Measurements from ENCODE around the gene MCC. TPM values are rescaled to one million over a fixed set of nuclear protein-coding genes. Genes with fewer than 3 reads are reported as not detected.
"Not testable (repeated sequence)": the region's sequence is repeated elsewhere in the genome, so short reads cannot be mapped to it uniquely, and the experiment has no call there.

MCC gene
- total RNA-seq, 1 donor from 2014 or later, result 2.5 TPM

- Mint-ChIP-seq H3K27ac (peak overlapping the region; percentile 93), H3K27me3 (ENCODE audit: insufficient read depth, low read depth) (peaks cover 5% of the 10 kb centered on the region), H3K9me3 (peaks cover 29% of the 10 kb centered on the region), H3K4me1 (peaks cover 31% of the 10 kb centered on the region), H3K36me3 (peaks cover 38% of the 10 kb centered on the region), H3K4me3 (no peak overlapping the region)
- peak overlapping the region; percentile 21 for H3K4me2 ChIP-seq
- no peaks in the 10 kb centered on the region for H3K79me2 ChIP-seq (ENCODE audit: low read depth)
- no peaks in the 10 kb centered on the region for H3K9me3 ChIP-seq (ENCODE audit: low read depth)
- no peak overlapping the region for H3K9ac ChIP-seq
- no peak overlapping the region for H3K4me3 ChIP-seq
- peaks cover 26% of the 10 kb centered on the region for H3K27me3 ChIP-seq
- H3F3A ChIP-seq (ENCODE audit: low read depth), result peaks cover 11% of the 10 kb centered on the region
- peak; percentile 78 for DNase-seq (ENCODE audit: low spot score)
- peak; percentile 64 for TF ChIP-seq EZH2phosphoT487 (IDR thresholded peaks at IDR 0.05)
- TF ChIP-seq, protein P1, sequence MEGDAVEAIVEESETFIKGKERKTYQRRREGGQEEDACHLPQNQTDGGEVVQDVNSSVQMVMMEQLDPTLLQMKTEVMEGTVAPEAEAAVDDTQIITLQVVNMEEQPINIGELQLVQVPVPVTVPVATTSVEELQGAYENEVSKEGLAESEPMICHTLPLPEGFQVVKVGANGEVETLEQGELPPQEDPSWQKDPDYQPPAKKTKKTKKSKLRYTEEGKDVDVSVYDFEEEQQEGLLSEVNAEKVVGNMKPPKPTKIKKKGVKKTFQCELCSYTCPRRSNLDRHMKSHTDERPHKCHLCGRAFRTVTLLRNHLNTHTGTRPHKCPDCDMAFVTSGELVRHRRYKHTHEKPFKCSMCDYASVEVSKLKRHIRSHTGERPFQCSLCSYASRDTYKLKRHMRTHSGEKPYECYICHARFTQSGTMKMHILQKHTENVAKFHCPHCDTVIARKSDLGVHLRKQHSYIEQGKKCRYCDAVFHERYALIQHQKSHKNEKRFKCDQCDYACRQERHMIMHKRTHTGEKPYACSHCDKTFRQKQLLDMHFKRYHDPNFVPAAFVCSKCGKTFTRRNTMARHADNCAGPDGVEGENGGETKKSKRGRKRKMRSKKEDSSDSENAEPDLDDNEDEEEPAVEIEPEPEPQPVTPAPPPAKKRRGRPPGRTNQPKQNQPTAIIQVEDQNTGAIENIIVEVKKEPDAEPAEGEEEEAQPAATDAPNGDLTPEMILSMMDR (IDR thresholded peaks at IDR 0.05), result no peak
- peaks cover 10% of the 10 kb centered on the region for H3K4me1 ChIP-seq
- H2AFZ ChIP-seq (replicated peaks), result no peak overlapping the region
- peaks cover 8% of the 10 kb centered on the region for H4K20me1 ChIP-seq (ENCODE audit: low read depth)
- no peaks in the 10 kb centered on the region for H3K36me3 ChIP-seq
- H3K27ac ChIP-seq, result no peak overlapping the region
These were observed 407.0 kb downstream of the MCC start for GRCh38 chr5:113081091-113081839.

GRCh38 chr5:113076649-113077048 lies 411.6 kb downstream of the MCC start:
- not testable (repeated sequence) for H3K27ac ChIP-seq; H3K36me3 ChIP-seq; H3K27me3 ChIP-seq; H3K4me3 ChIP-seq; H4K20me1 ChIP-seq (ENCODE audit: low read depth); H3K27me3 Mint-ChIP-seq (ENCODE audit: insufficient read depth, low read depth); H3K79me2 ChIP-seq (ENCODE audit: low read depth); H3K4me1 ChIP-seq; H3K27ac Mint-ChIP-seq; H2AFZ ChIP-seq (replicated peaks); H3K9me3 ChIP-seq (ENCODE audit: low read depth); H3K4me3 Mint-ChIP-seq; H3K9ac ChIP-seq; DNase-seq (ENCODE audit: low spot score); H3K4me2 ChIP-seq
- H3K4me1 Mint-ChIP-seq, result peaks cover 12% of the 10 kb centered on the region
- peaks cover 11% of the 10 kb centered on the region for H3F3A ChIP-seq (ENCODE audit: low read depth)
- peaks cover 42% of the 10 kb centered on the region for H3K9me3 Mint-ChIP-seq
- H3K36me3 Mint-ChIP-seq, result peaks cover 40% of the 10 kb centered on the region

DNA sequence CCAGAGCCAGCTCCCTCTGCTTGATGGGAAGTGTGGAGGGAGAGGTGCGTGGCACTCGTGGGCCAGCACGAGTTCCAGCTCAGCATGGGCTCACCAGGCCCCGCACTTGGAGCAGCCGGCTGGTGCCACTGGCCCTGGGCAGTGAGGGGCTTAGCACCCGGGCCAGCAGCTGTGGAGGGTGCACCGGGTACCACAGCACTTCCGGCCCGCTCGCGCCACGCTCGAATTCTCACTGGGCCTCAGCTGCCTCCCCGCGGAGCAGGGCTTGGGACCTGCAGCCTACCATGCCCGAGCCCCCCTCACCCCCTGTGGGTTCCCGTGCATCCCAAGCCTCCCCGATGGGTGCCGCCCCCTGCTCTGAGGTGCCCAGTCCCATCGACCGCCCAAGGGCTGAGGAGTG lies 413.2 kb downstream of the MCC start:
- Histone ChIP-seq H3K4me3 (no peak overlapping the region), H3K27ac (no peak overlapping the region), H3K79me2 (ENCODE audit: low read depth) (no peaks in the 10 kb centered on the region), H3K9ac (no peak overlapping the region), H3K4me2 (no peak overlapping the region), H2AFZ (replicated peaks) (no peak overlapping the region), H3K9me3 (ENCODE audit: low read depth) (no peaks in the 10 kb centered on the region), H3K27me3 (no peaks in the 10 kb centered on the region), H3K36me3 (no peaks in the 10 kb centered on the region), H3F3A (ENCODE audit: low read depth) (no peaks in the 10 kb centered on the region), H3K4me1 (no peaks in the 10 kb centered on the region), H4K20me1 (ENCODE audit: low read depth) (no peaks in the 10 kb centered on the region)
- TF ChIP-seq, protein P1 (IDR thresholded peaks at IDR 0.05), result no peak
- TF ChIP-seq EZH2 (IDR thresholded peaks at IDR 0.05) (no peak), EZH2phosphoT487 (IDR thresholded peaks at IDR 0.05) (no peak)
- no peak for DNase-seq (ENCODE audit: low spot score)
- Mint-ChIP-seq H3K4me3 (no peak overlapping the region), H3K9me3 (peaks cover 39% of the 10 kb centered on the region), H3K27me3 (ENCODE audit: insufficient read depth, low read depth) (peaks cover 6% of the 10 kb centered on the region), H3K4me1 (peaks cover 3% of the 10 kb centered on the region), H3K27ac (no peak overlapping the region), H3K36me3 (peaks cover 42% of the 10 kb centered on the region)

DNA sequence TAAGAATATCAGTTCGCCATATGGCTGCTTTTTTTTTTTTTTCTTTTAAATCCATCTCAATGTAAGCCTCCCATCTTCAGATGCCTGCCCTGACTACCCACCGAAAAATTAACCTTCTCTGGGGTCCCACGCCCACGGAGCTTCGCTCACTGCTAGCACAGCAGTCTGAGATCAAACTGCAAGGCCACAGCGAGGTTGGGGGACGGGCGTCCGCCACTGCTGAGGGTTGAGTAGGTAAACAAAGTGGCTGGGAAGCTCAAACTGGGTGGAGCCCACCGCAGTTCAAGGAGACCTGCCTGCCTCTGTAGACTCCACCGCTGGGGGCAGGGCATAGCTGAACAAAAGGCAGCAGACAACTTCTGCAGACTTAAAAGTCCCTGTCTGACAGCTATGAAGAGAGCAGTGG lies 414.6 kb downstream of the MCC start:
- H3K36me3 ChIP-seq; H4K20me1 ChIP-seq (ENCODE audit: low read depth); H3K4me2 ChIP-seq; H3K4me3 ChIP-seq; H3K27me3 ChIP-seq; H3K27ac ChIP-seq; DNase-seq (ENCODE audit: low spot score); H3K4me1 Mint-ChIP-seq; H3K4me1 ChIP-seq; H2AFZ ChIP-seq (replicated peaks); H3K27ac Mint-ChIP-seq; H3K9ac ChIP-seq; H3K27me3 Mint-ChIP-seq (ENCODE audit: insufficient read depth, low read depth); H3K9me3 ChIP-seq (ENCODE audit: low read depth); H3F3A ChIP-seq (ENCODE audit: low read depth); H3K4me3 Mint-ChIP-seq; H3K79me2 ChIP-seq (ENCODE audit: low read depth): not testable (repeated sequence)
- H3K9me3 Mint-ChIP-seq, result peaks cover 32% of the 10 kb centered on the region
- H3K36me3 Mint-ChIP-seq, result peaks cover 37% of the 10 kb centered on the region
